Measurements from ENCODE around the gene TMEM69. TPM values are rescaled to one million over a fixed set of nuclear protein-coding genes. Genes with fewer than 3 reads are reported as not detected.

Gene TMEM69
- polyA plus RNA-seq, 1 donor from 2014 or later = 28.6 TPM

DNA sequence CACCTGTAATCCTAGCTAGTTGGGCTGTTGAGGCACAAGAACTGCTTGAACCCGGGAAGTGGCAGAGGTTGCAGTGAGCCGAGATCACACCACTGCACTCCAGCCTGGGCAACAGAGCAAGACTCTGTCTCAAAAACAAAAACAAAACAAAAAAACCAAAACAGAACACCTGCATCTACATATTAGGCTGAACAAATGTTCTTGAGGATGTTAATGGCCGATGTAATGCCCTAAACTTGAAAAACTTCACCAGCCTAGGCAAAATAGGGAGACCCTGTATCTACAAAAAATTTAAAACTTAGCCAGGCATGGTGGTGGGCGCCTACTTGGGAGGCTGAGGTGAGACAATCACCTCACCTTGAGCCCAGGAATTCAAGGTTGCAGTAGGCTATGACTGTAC lies 19.5 kb upstream of the TMEM69 start:
- H3K9ac ChIP-seq (ENCODE audit: low read length) = no peak overlapping the region
- H3K4me2 ChIP-seq (ENCODE audit: low read length) = no peak overlapping the region
- H3K9me2 ChIP-seq (ENCODE audit: insufficient read depth, low read length) = no peaks in the 10 kb centered on the region
- H4K20me1 ChIP-seq (ENCODE audit: insufficient read depth) = no peaks in the 10 kb centered on the region
- H2AFZ ChIP-seq (ENCODE audit: low read depth, low read length) = no peak overlapping the region
- TF ChIP-seq RAD21 (conservative IDR thresholded peaks at IDR 0.05) (no peak), POLR2AphosphoS5 (IDR thresholded peaks at IDR 0.05) (no peak)
- no peaks in the 10 kb centered on the region for H3K27me3 ChIP-seq (ENCODE audit: insufficient read depth, low read depth, low read length)
- H3K9me3 ChIP-seq (ENCODE audit: low read length) = no peaks in the 10 kb centered on the region
- no peaks in the 10 kb centered on the region for H3K36me3 ChIP-seq (ENCODE audit: insufficient read depth, low read length)
- peaks cover 71% of the 10 kb centered on the region for H3K79me2 ChIP-seq (replicated peaks; ENCODE audit: insufficient read depth, low read length)
- no peak overlapping the region for H3K27ac ChIP-seq (ENCODE audit: low read length)
- H3K4me3 ChIP-seq (ENCODE audit: low read length) = no peak overlapping the region
- H3F3A ChIP-seq (ENCODE audit: insufficient read depth, low read length, poor library complexity, severe bottlenecking) = no peaks in the 10 kb centered on the region

- no peaks in the 10 kb centered on the region for H3F3A ChIP-seq (ENCODE audit: insufficient read depth, low read length, poor library complexity, severe bottlenecking)
- H3K9me3 ChIP-seq (ENCODE audit: low read length) = no peaks in the 10 kb centered on the region
- no peaks in the 10 kb centered on the region for H3K27me3 ChIP-seq (ENCODE audit: insufficient read depth, low read depth, low read length)
These were observed 18.6 kb upstream of the TMEM69 start for GRCh38 chr1:45669379-45669778.

More at GRCh38 chr1:45669379-45669778, 18.6 kb upstream of the TMEM69 start:
- Histone ChIP-seq H3K4me3 (ENCODE audit: low read length) (no peak overlapping the region), H3K9ac (ENCODE audit: low read length) (no peak overlapping the region), H3K79me2 (replicated peaks; ENCODE audit: insufficient read depth, low read length) (peaks cover 76% of the 10 kb centered on the region), H3K27ac (ENCODE audit: low read length) (no peak overlapping the region), H3K4me2 (ENCODE audit: low read length) (no peak overlapping the region), H3K9me2 (ENCODE audit: insufficient read depth, low read length) (no peaks in the 10 kb centered on the region), H4K20me1 (ENCODE audit: insufficient read depth) (no peaks in the 10 kb centered on the region), H3K36me3 (ENCODE audit: insufficient read depth, low read length) (no peaks in the 10 kb centered on the region), H2AFZ (ENCODE audit: low read depth, low read length) (no peak overlapping the region)
- TF ChIP-seq POLR2AphosphoS5 (IDR thresholded peaks at IDR 0.05) = no peak
- no peak for TF ChIP-seq EZH2 (IDR thresholded peaks at IDR 0.05; ENCODE audit: borderline replicate concordance, insufficient read depth, low read length, poor library complexity, severe bottlenecking)
- TF ChIP-seq EP300 (conservative IDR thresholded peaks at IDR 0.05; ENCODE audit: poor library complexity, severe bottlenecking) = no peak
- no peak for TF ChIP-seq CTCF (IDR thresholded peaks at IDR 0.05; ENCODE audit: poor library complexity, severe bottlenecking)
- TF ChIP-seq, protein P1, sequence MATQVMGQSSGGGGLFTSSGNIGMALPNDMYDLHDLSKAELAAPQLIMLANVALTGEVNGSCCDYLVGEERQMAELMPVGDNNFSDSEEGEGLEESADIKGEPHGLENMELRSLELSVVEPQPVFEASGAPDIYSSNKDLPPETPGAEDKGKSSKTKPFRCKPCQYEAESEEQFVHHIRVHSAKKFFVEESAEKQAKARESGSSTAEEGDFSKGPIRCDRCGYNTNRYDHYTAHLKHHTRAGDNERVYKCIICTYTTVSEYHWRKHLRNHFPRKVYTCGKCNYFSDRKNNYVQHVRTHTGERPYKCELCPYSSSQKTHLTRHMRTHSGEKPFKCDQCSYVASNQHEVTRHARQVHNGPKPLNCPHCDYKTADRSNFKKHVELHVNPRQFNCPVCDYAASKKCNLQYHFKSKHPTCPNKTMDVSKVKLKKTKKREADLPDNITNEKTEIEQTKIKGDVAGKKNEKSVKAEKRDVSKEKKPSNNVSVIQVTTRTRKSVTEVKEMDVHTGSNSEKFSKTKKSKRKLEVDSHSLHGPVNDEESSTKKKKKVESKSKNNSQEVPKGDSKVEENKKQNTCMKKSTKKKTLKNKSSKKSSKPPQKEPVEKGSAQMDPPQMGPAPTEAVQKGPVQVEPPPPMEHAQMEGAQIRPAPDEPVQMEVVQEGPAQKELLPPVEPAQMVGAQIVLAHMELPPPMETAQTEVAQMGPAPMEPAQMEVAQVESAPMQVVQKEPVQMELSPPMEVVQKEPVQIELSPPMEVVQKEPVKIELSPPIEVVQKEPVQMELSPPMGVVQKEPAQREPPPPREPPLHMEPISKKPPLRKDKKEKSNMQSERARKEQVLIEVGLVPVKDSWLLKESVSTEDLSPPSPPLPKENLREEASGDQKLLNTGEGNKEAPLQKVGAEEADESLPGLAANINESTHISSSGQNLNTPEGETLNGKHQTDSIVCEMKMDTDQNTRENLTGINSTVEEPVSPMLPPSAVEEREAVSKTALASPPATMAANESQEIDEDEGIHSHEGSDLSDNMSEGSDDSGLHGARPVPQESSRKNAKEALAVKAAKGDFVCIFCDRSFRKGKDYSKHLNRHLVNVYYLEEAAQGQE (IDR thresholded peaks at IDR 0.05; ENCODE audit: borderline replicate concordance) = no peak

Data from neural cell (in vitro differentiated cells).